OCI-M1 (cell line): ENCODE data around the gene EDAR.

Experiments
- DNase-seq: peaks from one replicate; lab custom pipeline; 2025; lab: John Stamatoyannopoulos, UW

EDAR gene

GRCh38 chr2:108967757-108968156 is 21.3 kb downstream of the EDAR start:
- DNase-seq, result no peak

- DNase-seq, result no peak
These were observed 23.3 kb downstream of the EDAR start for GRCh38 chr2:108965540-108966289.

- no peak for DNase-seq
These were observed 26.0 kb downstream of the EDAR start for GRCh38 chr2:108963057-108963456.

- no peak for DNase-seq
These were observed 27.2 kb downstream of the EDAR start for GRCh38 chr2:108961796-108962195.

GRCh38 chr2:108960006-108960405 is 29.0 kb downstream of the EDAR start:
- DNase-seq, result no peak

- DNase-seq, result no peak
These were observed 29.6 kb downstream of the EDAR start for GRCh38 chr2:108959401-108959800.

GRCh38 chr2:108958632-108959341 is 30.2 kb downstream of the EDAR start:
- no peak for DNase-seq

GRCh38 chr2:108958002-108958401 is 31.0 kb downstream of the EDAR start:
- no peak for DNase-seq

- no peak for DNase-seq
These were observed 32.6 kb downstream of the EDAR start for GRCh38 chr2:108956375-108956774.

GRCh38 chr2:108950369-108951135 is 38.5 kb downstream of the EDAR start:
- DNase-seq, result no peak

GRCh38 chr2:108949316-108950239 is 39.4 kb downstream of the EDAR start:
- no peak for DNase-seq

GRCh38 chr2:108947271-108947907 is 41.6 kb downstream of the EDAR start:
- no peak for DNase-seq

- DNase-seq, result no peak
These were observed 42.6 kb downstream of the EDAR start for GRCh38 chr2:108946442-108946841.

GRCh38 chr2:108945969-108946368 is 43.1 kb downstream of the EDAR start:
- DNase-seq, result no peak

GRCh38 chr2:108944601-108945331 is 44.3 kb downstream of the EDAR start:
- no peak for DNase-seq

- no peak for DNase-seq
These were observed 45.3 kb downstream of the EDAR start for GRCh38 chr2:108943751-108944150.

GRCh38 chr2:108942888-108943287 is 46.1 kb downstream of the EDAR start:
- DNase-seq, result no peak

GRCh38 chr2:108942231-108942825 is 46.7 kb downstream of the EDAR start:
- DNase-seq, result no peak

GRCh38 chr2:108941767-108942166 is 47.3 kb downstream of the EDAR start:
- no peak for DNase-seq

- DNase-seq, result no peak
These were observed 47.8 kb downstream of the EDAR start for GRCh38 chr2:108941161-108941665.
